ENCODE measurements around the gene GSDMA.
"Not testable (repeated sequence)": the region's sequence is repeated elsewhere in the genome, so short reads cannot be mapped to it uniquely, and the experiment has no call there.

The GSDMA gene

GRCh38 chr17:40000161-40000560 lies 37.4 kb downstream of the GSDMA start:
- H3K4me2 ChIP-seq (ENCODE audit: low read length): no peak overlapping the region
- TF ChIP-seq EZH2phosphoT487 (IDR thresholded peaks at IDR 0.05; ENCODE audit: borderline replicate concordance, low read length): no peak
- TF ChIP-seq, protein P1, sequence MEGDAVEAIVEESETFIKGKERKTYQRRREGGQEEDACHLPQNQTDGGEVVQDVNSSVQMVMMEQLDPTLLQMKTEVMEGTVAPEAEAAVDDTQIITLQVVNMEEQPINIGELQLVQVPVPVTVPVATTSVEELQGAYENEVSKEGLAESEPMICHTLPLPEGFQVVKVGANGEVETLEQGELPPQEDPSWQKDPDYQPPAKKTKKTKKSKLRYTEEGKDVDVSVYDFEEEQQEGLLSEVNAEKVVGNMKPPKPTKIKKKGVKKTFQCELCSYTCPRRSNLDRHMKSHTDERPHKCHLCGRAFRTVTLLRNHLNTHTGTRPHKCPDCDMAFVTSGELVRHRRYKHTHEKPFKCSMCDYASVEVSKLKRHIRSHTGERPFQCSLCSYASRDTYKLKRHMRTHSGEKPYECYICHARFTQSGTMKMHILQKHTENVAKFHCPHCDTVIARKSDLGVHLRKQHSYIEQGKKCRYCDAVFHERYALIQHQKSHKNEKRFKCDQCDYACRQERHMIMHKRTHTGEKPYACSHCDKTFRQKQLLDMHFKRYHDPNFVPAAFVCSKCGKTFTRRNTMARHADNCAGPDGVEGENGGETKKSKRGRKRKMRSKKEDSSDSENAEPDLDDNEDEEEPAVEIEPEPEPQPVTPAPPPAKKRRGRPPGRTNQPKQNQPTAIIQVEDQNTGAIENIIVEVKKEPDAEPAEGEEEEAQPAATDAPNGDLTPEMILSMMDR (IDR thresholded peaks at IDR 0.05; ENCODE audit: low read depth, low read length, poor library complexity, severe bottlenecking): no peak
- H3K27me3 ChIP-seq (ENCODE audit: control insufficient read depth, low read length): no peaks in the 10 kb centered on the region

GRCh38 chr17:40001335-40001734 lies 38.5 kb downstream of the GSDMA start:
- H3K4me3 ChIP-seq (ENCODE audit: low read length); H3K4me2 ChIP-seq (ENCODE audit: low read length); H3K27me3 ChIP-seq (ENCODE audit: control insufficient read depth, low read length); H3K9me2 ChIP-seq (replicated peaks; ENCODE audit: control insufficient read depth, low read length); H3K9me3 ChIP-seq (ENCODE audit: control insufficient read depth, insufficient read depth, low read length); H3K27ac ChIP-seq (ENCODE audit: low read depth, low read length); H3K4me1 ChIP-seq (ENCODE audit: control insufficient read depth, low read length); H3K79me2 ChIP-seq (ENCODE audit: control insufficient read depth, low read length); H4K20me1 ChIP-seq (ENCODE audit: control insufficient read depth, insufficient read depth, low read depth, low read length); H3F3A ChIP-seq (ENCODE audit: control insufficient read depth, insufficient read depth): not testable (repeated sequence)
- peaks cover 15% of the 10 kb centered on the region for H3K36me3 ChIP-seq (ENCODE audit: control insufficient read depth, low read length)

More at GRCh38 chr17:40000161-40000560, 37.4 kb downstream of the GSDMA start:
- Histone ChIP-seq H3K36me3 (ENCODE audit: control insufficient read depth, low read length) (peaks cover 24% of the 10 kb centered on the region), H3K4me1 (ENCODE audit: control insufficient read depth, low read length) (no peaks in the 10 kb centered on the region), H3K9me3 (ENCODE audit: control insufficient read depth, insufficient read depth, low read length) (no peaks in the 10 kb centered on the region), H3F3A (ENCODE audit: control insufficient read depth, insufficient read depth) (peaks cover 3% of the 10 kb centered on the region; the same call in 1 of the 2 replicates), H3K4me3 (ENCODE audit: low read length) (no peak overlapping the region), H4K20me1 (ENCODE audit: control insufficient read depth, insufficient read depth, low read depth, low read length) (no peaks in the 10 kb centered on the region), H3K27ac (ENCODE audit: low read depth, low read length) (no peak overlapping the region), H3K79me2 (ENCODE audit: control insufficient read depth, low read length) (no peaks in the 10 kb centered on the region), H3K9me2 (replicated peaks; ENCODE audit: control insufficient read depth, low read length) (no peaks in the 10 kb centered on the region)

- no peak overlapping the region for H3K27ac ChIP-seq (ENCODE audit: low read depth, low read length)
- no peak overlapping the region for H3K4me2 ChIP-seq (ENCODE audit: low read length)
- H3K36me3 ChIP-seq (ENCODE audit: control insufficient read depth, low read length): no peaks in the 10 kb centered on the region
- H3K9me2 ChIP-seq (replicated peaks; ENCODE audit: control insufficient read depth, low read length): no peaks in the 10 kb centered on the region
- H4K20me1 ChIP-seq (ENCODE audit: control insufficient read depth, insufficient read depth, low read depth, low read length): no peaks in the 10 kb centered on the region
- no peaks in the 10 kb centered on the region for H3K9me3 ChIP-seq (ENCODE audit: control insufficient read depth, insufficient read depth, low read length)
- H3K4me3 ChIP-seq (ENCODE audit: low read length): no peak overlapping the region
- no peaks in the 10 kb centered on the region for H3K79me2 ChIP-seq (ENCODE audit: control insufficient read depth, low read length)
- no peaks in the 10 kb centered on the region for H3K4me1 ChIP-seq (ENCODE audit: control insufficient read depth, low read length)
- TF ChIP-seq, protein P1 (IDR thresholded peaks at IDR 0.05; ENCODE audit: low read depth, low read length, poor library complexity, severe bottlenecking): no peak
- peaks cover 3% of the 10 kb centered on the region; the same call in 1 of the 2 replicates for H3F3A ChIP-seq (ENCODE audit: control insufficient read depth, insufficient read depth)
- no peaks in the 10 kb centered on the region; the same call in 1 of the 2 replicates for H3K27me3 ChIP-seq (ENCODE audit: control insufficient read depth, low read length)
Measured at GRCh38 chr17:40004072-40004471, 41.3 kb downstream of the GSDMA start.

DNA sequence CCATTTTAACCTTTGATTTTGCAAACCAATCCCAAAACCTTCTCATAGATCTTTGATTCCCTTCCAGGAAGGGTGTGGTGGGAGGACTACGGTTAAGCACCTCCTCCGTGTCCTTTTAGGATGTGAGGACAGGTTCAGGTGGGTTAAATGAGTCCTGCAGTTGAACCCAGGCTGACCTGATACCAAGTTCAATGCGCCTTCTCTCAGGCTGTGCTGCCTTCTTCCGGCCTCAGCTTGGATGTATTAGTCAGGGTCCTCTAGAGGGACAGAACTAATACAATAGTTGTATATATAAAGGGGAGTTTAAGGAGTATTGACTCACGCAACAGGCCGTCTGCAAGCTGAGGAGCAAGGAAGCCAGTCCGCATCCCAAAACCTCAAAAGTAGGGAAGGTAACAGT lies 41.9 kb downstream of the GSDMA start:
- H3K27ac ChIP-seq (ENCODE audit: low read depth, low read length): no peak overlapping the region
- no peaks in the 10 kb centered on the region for H4K20me1 ChIP-seq (ENCODE audit: control insufficient read depth, insufficient read depth, low read depth, low read length)
- H3K36me3 ChIP-seq (ENCODE audit: control insufficient read depth, low read length): no peaks in the 10 kb centered on the region
- H3K4me2 ChIP-seq (ENCODE audit: low read length): no peak overlapping the region
- peaks cover 3% of the 10 kb centered on the region; the same call in 1 of the 2 replicates for H3F3A ChIP-seq (ENCODE audit: control insufficient read depth, insufficient read depth)
- no peak overlapping the region for H3K4me3 ChIP-seq (ENCODE audit: low read length)
- H3K27me3 ChIP-seq (ENCODE audit: control insufficient read depth, low read length): no peaks in the 10 kb centered on the region; the same call in 1 of the 2 replicates
- H3K79me2 ChIP-seq (ENCODE audit: control insufficient read depth, low read length): no peaks in the 10 kb centered on the region
- H3K4me1 ChIP-seq (ENCODE audit: control insufficient read depth, low read length): no peaks in the 10 kb centered on the region
- H3K9me2 ChIP-seq (replicated peaks; ENCODE audit: control insufficient read depth, low read length): no peaks in the 10 kb centered on the region
- no peaks in the 10 kb centered on the region for H3K9me3 ChIP-seq (ENCODE audit: control insufficient read depth, insufficient read depth, low read length)
- no peak for TF ChIP-seq EZH2phosphoT487 (IDR thresholded peaks at IDR 0.05; ENCODE audit: borderline replicate concordance, low read length)
- TF ChIP-seq, protein P1 (IDR thresholded peaks at IDR 0.05; ENCODE audit: low read depth, low read length, poor library complexity, severe bottlenecking): no peak
